SKM-1 (cell line): ENCODE data around the gene TTI1.
"Not testable (repeated sequence)": the region's sequence is repeated elsewhere in the genome, so short reads cannot be mapped to it uniquely, and the experiment has no call there.

Experiments
- DNase-seq: peaks from one replicate; lab custom pipeline; 2025; ENCODE audit not compliant: unreplicated experiment; lab: John Stamatoyannopoulos, UW

The TTI1 gene

DNA sequence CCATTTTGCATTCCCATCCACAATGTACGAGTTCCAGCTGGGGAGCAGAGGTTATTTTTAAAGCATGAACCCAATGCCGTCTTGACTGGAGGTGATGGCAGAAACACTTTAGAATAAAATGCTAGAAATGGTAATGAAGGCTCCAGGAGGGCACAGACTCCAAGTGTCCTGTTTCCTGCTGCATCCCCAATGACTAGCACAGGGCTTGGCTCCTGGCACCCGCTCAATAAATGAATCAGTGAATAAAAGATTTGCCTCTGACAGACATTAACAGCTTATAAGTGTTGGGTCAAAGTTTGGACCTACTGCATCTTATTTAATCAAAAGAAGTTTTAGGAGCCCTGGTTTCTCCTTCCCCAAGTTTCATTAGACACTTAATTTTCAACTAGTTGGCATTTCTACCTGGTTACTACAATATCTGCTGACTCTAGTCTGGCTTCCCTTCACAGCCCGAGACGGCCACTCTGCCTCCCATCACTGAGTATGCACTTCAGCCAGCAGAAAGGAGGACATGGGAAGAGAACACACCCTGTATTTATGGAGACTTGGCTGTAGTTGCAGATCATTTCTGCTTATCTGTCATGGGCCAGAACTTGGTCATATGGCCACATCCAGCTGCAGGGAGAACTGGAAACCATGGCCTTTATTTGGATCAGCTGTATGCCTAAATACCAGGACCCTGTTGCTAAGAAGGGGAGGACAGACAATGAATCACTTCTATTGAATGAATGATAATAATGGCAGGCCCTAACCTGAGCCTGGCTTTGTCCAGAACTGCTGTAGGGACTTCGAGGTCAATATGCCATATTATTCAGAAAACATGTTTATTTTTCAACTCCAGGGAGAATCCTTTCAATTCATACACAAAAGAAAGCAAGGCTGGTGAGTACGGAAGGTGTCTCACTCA, 63.1 kb downstream of the TTI1 start:
- DNase-seq: no peak

DNA sequence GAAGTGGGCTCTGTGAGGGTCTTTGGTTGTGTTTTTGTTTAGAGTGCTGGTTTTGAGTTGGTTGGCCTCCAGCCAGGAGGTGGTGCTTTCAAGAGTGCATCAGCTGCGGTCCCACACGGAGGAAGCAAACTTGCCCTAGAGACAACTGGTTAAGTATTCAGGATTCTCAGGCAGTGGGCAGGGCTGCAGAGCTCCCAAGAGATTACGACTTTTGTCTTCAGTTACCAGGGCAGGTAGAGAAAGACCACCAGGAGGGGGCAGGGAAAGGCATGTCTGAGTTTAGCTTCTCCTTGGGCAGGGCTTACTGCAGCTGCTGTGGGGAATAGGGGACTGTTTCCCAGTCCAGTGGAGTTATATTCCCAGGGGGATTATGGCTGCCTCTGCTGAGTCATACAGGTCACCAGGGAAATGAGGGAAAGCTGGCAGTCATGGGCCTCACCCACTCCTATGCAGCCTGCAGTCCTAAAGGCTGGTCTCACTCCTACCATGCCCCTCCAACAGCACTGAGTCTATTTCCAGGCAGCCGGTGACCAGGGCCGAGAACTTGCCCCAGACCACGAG, 64.3 kb downstream of the TTI1 start:
- DNase-seq: no peak

DNA sequence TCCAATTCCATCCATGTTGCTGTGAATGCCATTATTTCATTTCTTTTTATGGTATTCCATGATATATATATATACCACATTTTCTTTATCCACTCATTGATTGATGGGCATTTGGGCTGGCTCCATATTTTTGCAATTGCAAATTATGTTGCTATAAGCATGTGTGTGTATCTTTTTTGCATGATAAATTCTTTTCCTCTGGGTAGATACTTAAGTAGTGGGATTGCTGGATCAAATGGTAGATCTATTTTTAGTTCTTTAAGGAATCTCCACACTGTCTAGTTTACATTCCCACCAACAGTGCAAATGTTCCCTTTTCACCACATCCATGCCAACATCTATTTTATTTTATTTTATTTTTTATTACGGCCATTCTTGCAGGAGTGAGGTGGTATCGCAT, 69.8 kb downstream of the TTI1 start:
- DNase-seq: not testable (repeated sequence)

DNA sequence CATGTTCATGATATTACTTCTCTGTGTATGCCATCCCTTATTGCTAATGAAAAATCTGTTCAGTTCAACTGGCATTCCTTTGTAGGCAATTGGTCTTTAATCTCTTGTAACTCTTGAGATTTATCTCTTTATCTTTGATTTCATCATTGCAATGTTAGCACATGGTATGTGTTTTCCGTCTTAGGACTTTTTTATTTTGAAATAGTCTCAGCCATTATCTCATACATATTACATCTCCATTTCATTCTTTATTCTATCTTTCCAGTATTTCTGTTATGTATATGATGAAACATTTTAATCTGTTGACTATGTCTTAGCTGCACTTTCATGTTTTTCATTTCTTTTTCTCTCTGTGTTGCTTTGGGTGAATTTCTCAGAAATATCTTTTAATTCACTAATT, 72.2 kb downstream of the TTI1 start:
- no peak for DNase-seq

DNA sequence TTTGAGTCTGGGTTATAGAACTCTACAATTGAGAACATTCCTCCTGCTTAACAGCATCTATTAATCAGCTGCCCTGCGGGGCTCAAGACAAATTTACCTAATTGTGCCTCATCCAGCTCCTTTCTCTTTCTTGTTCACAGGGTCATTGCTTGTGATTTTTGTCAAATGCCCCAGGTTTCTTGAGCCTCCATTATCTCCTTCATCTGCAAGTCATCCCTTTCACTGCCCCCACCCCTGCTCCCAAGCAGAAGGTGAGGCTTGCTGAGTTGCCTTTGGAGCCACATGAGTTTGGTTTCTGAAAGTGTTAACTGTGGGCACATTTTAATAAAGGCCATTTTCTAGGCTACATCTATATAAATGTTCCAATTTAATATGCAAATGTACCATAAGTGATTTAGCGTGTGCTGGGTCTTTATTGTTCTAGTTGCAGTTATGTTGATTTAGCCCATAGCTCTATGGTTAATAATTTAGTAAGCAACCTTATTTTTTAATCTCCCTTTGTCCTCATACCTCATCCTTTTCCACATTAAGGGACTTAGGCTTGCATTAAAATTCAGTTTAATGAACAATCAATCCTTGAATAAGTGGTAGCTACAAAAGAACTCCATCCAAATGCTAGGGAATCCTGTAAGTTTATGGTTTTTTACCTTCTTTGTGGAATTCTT, 74.3 kb downstream of the TTI1 start:
- no peak for DNase-seq

DNA sequence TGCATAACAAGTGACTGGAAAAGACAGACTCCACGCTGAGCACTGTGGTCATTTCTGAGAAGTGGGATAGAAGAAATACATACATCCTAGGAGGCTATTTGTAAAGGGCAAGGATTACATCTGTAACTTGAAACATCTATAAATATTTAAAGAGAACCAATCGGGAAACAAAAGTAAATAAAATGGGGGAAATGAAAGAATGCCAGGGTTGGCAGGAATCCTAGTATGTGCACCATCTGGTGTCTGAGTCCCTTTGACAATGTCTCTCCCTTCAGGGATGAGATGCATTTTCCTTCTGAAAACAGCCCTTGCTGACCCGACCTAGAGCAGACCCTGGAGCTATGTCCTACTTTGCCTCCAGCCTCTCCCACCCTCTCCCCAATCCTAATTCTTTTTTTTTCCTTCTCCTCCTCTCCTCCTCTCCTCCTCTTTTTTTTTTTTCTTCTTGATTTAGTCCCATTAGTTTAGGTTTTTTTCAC, 77.1 kb downstream of the TTI1 start:
- DNase-seq: no peak

DNA sequence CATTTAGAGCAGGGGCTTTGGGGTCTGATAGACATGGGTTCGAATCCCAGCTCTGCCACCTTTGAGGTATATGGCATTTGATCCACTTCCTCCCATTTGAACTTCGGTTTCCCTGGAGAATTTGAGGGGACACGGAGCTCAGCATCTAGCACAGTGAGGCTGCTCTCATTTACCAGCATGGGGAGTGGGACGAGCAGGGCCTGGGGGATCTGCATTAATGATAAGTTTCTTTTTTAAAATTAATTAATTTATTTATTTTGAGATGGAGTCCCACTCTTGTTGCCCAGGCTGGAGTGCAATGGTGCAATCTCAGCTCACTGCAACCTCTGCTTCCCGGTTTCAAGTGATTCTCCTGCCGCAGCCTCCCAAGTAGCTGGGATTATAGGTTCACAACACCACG, 77.7 kb downstream of the TTI1 start:
- no peak for DNase-seq

DNA sequence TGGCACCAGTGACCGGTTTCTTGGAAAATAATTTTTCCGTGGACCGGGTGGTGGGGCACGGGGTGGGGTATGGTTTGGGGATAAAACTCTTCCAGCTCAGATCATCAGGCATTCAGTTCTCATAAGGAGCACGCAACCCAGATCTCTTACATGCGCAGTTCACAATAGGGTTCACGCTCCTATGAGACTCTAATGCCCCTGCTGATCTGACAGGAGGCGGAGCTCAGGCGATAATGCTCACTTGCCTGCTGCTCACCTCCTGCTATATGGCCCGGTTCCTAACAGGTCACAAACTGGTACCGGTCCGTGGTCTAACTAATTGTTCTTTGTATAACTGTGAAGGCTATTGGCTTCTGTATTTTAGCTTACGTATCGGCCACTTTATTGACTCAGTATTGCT, 78.6 kb downstream of the TTI1 start:
- no peak for DNase-seq

DNA sequence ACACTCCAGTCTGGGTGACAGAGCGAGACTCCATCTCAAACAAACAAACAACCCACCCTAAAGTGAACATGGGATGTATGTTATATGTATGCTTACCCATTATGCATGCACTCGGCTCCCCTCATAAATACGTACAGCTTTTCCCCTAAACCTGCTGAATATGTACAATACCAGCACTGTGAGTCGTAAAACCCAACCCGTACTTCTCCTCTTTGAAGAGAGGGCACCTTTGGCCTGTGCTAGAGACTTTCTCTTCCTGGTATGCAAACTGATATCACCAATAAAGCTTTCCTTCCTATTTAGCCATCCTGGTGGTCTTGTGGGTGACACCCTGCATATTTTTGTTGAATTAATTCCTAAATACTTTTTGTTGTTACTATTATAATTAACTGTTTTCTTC, 79.1 kb downstream of the TTI1 start:
- DNase-seq: no peak

DNA sequence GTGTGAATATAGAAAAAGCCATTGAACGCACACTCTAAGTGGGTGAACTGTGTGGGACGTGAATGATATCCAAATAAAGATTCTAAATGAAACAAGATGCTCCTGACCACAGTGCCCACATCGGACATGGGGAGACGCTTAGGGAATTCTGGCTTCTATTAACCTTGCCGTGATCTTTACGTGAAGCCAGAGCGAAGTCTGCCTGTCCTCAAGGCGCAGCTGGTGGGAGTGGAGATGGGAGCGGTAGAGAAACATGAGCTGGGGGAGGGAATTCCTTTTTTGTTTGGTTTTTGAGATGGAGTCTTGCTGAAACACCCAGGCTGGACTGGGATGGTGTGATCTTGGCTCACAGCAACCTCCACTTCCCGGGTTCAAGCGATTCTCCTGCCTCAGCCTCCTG, 84.3 kb downstream of the TTI1 start:
- no peak for DNase-seq

DNA sequence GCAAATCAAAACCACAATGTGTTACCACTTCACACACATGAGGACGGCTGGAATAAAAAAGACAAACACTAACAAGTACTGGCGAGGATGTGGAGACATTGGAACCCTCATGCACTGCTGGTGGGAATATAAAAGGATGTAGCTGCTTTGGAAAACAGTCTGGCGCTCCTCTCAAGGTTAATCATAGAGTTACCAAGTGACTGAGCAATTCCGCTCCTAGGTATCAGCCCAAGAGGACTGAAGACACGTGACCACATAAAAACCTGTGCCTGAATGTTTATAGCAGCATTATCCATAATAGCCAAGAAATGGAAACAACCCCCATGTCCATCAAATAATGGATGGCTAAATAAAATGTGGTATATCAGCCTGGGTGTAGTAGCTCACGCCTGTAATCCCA, 85.3 kb downstream of the TTI1 start:
- DNase-seq: no peak

DNA sequence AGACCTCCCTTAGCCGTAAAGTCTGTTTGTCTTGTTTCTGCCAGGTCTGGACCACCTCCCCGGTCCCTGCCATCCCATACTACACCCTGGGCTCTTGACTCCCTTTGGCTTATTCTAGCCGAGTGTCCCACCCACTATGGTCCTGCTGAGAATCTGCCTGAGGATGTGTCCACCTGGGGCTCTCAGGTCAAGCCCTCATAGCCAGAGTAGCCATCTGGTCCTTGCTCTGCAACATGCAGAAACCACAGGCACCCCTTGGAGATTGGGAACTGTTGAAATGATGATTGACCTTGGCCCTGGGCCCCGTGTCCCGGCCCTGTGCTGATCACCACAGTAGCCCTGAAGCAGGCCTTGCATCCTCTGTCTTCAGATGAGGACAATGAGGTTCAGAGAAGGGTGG, 86.3 kb downstream of the TTI1 start:
- DNase-seq: no peak

DNA sequence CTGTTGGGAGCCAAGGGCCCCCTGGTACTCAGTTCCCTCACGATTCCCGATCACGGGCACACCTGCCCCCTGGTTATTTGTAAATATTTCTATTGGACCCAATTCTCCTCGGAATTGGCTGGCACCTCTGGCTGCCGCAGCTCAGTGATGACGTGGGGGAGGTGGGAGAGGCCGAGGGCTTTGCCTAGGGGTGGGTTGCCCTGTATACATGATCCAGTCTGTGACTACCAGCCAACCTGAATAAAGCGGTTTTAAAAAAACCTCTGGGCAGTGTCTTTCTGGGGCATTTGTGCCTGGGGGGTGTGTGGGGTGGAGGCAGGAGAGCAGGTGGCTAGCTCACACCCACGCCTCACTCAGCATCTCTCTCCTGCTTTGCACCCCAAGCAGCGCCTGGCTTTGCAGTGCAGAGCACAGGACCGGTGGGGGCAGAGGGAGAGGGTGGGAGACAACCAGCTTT, 88.1 kb downstream of the TTI1 start:
- no peak for DNase-seq

DNA sequence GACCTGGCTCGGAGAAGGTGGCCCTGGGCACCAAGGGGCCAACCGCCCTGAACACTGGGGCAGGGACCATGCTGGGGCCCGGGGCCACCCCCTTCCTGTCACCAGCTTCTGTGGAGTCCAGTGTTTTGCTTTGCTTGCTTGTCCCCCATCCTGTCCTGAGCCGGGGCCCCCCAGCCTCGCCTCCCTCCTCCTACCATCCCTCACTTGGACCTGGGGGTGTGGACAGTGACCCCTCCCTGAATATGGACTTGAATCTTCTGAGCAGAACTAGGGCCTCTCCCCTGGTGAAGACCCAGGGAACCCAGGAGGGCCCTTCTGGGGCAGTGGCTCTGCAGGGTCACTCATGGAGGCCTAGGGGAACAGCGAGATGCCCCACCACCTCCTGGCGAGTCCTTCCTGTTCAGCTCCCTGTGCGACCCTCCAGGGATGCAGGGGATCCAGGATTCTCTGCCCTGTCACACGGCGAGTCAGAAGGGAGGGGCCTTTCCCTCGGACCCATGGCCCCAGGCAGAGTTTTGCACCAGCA, 88.7 kb downstream of the TTI1 start:
- no peak for DNase-seq

DNA sequence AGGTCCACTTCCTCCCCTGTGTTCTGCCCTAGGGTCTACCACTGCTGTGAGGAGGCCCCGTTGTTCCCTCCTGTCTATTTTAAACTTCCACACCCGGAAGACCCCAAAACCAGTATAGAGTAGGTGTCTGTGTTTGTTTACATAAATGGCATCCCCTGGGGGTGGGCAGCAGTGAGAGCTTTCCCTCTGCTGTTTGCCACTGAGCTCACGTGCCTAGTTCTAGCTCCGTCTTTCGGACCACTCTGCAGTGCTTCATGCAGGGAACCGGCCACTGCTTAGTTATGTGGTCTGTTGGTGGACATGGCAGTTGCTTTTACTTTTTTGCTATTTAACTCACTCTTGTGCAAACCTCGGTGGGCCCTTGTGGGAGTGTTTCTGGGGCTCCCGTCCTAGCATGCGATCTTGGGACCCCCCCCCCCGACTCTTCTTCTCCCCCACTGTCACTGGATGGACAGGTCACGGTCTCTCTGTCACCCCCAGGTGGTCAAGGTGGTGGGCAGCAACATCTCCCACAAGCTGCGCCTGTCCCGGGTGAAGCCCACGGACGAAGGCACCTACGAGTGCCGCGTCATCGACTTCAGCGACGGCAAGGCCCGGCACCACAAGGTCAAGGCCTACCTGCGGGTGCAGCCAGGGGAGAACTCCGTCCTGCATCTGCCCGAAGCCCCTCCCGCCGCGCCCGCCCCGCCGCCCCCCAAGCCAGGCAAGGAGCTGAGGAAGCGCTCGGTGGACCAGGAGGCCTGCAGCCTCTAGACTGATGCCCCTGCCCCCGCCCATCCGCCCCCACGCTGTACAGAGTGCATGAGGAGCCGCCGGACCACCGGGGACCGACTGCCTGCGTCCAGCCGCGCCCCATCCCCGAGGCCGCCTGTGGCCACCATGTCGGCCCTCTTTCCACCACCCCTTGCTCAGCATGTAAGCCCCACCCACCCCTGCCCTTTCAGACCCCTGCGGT, 89.5 kb downstream of the TTI1 start:
- DNase-seq: no peak

DNA sequence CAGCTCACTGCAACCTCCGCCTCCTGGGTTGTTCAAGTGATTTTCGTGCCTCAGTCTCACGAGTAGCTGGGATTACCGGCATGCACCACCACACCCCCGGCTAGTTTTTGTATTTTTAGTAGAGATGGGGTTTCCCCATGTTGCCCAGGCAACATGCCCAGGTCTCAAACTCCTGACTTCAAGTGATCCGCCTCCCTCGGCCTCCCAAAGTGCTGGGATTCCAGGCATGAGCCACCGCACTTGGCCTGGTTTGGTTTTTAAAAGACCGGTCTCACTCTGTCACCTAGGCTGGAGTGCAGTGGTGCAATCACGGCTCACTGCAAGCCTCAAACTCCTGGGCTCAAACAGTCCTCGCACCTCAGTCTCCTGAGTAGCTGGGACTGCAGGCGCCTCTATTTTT, 90.2 kb downstream of the TTI1 start:
- DNase-seq: no peak

DNA sequence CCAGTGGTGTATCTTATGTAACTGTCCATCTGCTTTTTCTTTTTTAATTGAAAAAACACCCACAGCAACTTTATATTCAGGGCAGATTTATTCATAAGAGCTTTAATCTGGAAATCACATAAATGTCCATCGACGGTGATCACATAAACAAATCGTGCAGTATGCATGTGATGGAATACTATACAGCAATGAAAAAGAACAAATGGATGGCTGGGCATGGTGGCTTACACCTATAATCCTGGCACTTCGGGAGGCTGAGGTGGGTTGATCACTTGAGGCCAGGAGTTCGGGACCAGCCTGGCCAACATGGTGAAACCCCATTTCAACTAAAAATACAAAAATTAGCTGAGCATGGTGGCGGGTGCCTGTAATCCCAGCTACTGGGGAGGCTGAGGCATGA, 91.3 kb downstream of the TTI1 start:
- no peak for DNase-seq

DNA sequence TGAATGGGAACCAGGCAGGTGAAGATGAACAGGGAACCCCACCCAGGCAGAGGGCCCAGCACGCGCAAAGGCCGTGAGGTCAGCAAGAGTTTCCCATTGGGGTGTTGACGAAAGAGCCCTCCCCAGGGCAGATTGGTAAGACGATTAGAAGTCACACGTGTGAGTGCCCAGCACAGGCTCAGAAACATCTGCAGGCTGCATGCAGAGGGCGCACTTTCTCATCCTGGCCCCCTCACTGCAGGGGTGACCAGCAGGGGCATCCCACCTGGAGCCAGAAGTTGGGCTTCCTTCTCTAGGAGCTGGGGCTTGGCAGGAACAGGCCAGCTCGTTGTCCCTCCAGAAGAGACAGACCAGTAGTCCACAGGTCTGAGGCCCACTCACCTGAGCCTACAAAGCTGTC, 91.9 kb downstream of the TTI1 start:
- no peak for DNase-seq

DNA sequence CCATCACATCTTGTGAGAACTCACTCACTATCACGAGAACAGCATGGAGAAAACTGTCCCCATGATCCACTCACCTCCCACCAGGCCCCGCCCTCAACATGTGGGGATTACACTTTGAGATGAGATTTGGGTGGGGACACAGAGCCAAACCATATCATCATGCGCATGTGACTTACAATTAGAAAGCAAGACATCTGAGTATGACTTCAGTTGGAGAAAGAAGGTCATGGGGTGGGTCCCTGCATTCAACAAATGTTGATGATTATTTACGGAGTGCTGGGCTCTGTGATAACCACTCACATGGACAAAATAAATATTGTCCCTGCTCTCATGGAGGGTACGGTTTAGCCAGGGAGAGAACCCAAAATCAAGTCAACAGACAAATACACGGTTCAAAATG, 92.4 kb downstream of the TTI1 start:
- no peak for DNase-seq

DNA sequence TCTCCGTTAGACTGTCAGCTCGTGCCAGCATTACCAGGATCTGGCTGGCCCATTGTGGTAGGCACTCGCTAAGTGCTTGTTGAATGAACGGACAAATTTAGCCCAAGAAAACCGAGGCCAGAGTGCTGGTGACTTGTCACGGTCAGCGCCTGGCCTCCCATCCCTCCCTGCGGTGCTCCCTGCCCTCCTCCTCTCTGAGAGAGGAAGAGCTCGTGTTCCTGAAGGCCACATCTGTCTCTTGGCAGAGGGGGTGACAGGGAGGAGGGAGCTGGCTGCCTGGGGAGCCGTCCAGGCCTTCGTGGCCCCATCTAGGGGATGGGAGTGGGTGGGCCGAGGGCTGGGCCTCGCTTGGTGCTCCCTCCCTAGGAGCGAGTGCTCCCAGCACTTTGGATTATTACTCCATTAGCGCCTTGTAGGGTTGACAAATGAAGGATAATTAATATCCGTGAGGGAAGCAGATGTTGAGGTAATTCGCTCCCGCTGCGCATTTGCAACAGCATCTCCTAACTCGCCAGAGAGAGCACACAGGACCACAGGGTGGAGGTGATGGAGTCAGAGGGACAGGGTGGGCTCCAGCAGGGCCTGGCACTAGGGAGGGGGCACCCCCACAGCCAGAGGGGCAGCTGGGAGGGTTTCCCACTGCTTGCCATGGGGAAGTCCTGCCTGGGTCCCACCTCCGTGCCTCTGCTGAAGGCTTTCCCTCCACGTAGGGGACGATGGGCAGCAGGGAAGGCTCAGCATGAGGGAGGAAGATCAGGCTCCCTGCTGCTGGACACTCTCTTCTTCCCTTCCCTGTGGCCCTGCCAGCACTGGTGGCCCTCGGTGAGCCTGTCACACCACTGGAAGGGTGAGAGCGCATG, 93.3 kb downstream of the TTI1 start:
- DNase-seq: no peak
